Measurements from ENCODE around the gene TMCO1. TPM values are rescaled to one million over a fixed set of nuclear protein-coding genes. Genes with fewer than 3 reads are reported as not detected.
"Not testable (repeated sequence)": the region's sequence is repeated elsewhere in the genome, so short reads cannot be mapped to it uniquely, and the experiment has no call there.

TMCO1 gene
- total and polyA plus RNA-seq, 2 donors: 86.2 to 116 TPM

DNA sequence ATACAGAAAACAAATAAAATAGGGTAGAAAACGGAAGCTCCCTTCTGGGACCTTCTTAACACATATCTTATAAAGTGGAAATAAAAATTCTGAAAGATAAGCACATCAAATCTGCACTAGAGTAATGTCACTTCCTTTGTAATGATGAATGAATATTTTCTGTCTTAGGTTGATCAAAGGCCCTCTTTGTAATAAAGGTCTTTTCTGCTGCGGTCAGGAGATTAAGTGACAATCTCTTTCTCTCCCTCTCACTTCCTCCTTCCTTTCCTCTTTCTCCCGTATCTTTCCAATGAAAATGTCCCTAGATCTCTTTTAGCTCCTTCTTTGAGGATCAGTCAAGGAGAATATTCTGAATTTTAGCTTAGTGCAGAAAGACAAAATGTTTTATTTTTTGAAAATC lies 33.8 kb downstream of the TMCO1 start:
- no peak for DNase-seq (ENCODE audit: low read depth in 6 of 9, low spot score in 9 of 9)
- H3K27ac ChIP-seq (ENCODE audit: low read depth in 1 of 2, low read length in 1 of 2): no peak overlapping the region
- peaks cover 18 to 27% of the 10 kb centered on the region in 2 donors for H3K36me3 ChIP-seq (ENCODE audit: control insufficient read depth in 2 of 2, insufficient read depth in 2 of 2, low read length in 1 of 2)
- H3K4me3 ChIP-seq (ENCODE audit: low read length in 2 of 2): no peak overlapping the region
- no peaks in the 10 kb centered on the region for H3K27me3 ChIP-seq (ENCODE audit: control insufficient read depth in 2 of 2, insufficient read depth in 1 of 2, low read length in 1 of 2)
- WGBS: 98% methylated on average over 3 of the region's 3 CpGs
- H3K4me1 ChIP-seq (ENCODE audit: control insufficient read depth in 2 of 2, insufficient read depth in 2 of 2, low read length in 2 of 2): no peaks in the 10 kb centered on the region
- no peaks in the 10 kb centered on the region for H3K9me3 ChIP-seq (ENCODE audit: control insufficient read depth in 2 of 2, insufficient read depth in 1 of 2, low read length in 1 of 2)

DNA sequence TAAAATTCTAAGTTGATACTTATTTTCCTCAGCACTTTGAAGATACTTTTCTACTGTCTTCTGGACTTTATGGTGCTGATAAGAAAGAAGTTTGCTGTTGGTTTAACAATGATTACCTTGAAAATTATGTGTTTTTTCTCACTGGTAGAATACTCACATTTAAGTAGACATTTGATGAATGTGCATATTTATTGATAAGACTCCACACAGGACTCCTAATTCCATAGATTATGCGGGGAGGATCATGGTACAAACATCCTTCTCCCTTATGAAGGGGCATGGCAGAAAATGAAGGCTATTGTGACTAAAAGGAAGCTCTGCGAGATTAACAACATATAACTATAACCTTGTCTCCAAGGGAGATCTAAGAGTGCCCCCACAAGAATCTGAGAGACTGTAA lies 41.8 kb downstream of the TMCO1 start:
- Histone ChIP-seq H3K4me1 (ENCODE audit: control insufficient read depth in 2 of 2, insufficient read depth in 2 of 2, low read length in 2 of 2) (no peaks in the 10 kb centered on the region), H3K27ac (ENCODE audit: low read depth in 1 of 2, low read length in 1 of 2) (no peak overlapping the region), H3K9me3 (ENCODE audit: control insufficient read depth in 2 of 2, insufficient read depth in 1 of 2, low read length in 1 of 2) (no peaks in the 10 kb centered on the region), H3K4me3 (ENCODE audit: low read length in 2 of 2) (no peak overlapping the region), H3K27me3 (ENCODE audit: control insufficient read depth in 2 of 2, insufficient read depth in 1 of 2, low read length in 1 of 2) (no peaks in the 10 kb centered on the region), H3K36me3 (ENCODE audit: control insufficient read depth in 2 of 2, insufficient read depth in 2 of 2, low read length in 1 of 2) (peaks cover 8 to 20% of the 10 kb centered on the region in 2 donors)
- WGBS: 98% methylated on average over 2 of the region's 2 CpGs
- no peak for DNase-seq (ENCODE audit: low read depth in 6 of 9, low spot score in 9 of 9)

DNA sequence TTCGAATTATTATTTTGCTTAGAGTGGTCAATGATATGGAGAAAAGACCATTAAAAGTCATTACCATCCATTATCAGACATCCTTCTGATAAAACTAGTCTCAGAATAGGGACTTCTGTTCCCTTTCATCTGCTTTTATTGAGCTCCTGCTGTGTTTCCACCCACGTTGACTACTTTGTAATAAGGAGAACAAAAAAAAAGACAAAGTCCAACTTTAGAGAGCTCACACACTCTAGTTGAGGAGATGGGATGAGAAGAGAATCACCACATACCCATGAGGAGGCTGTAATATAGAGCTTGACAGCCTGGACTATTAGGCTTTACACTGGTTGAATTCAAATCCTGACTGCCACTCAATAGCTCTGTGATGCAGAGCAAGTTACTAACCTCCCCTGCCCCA lies 42.5 kb downstream of the TMCO1 start:
- DNase-seq (ENCODE audit: low read depth in 6 of 9, low spot score in 9 of 9): no peak
- Histone ChIP-seq H3K9me3 (ENCODE audit: control insufficient read depth in 2 of 2, insufficient read depth in 1 of 2, low read length in 1 of 2) (no peaks in the 10 kb centered on the region), H3K27ac (ENCODE audit: low read depth in 1 of 2, low read length in 1 of 2) (no peak overlapping the region), H3K27me3 (ENCODE audit: control insufficient read depth in 2 of 2, insufficient read depth in 1 of 2, low read length in 1 of 2) (no peaks in the 10 kb centered on the region), H3K36me3 (ENCODE audit: control insufficient read depth in 2 of 2, insufficient read depth in 2 of 2, low read length in 1 of 2) (peaks cover 8 to 17% of the 10 kb centered on the region in 2 donors), H3K4me1 (ENCODE audit: control insufficient read depth in 2 of 2, insufficient read depth in 2 of 2, low read length in 2 of 2) (no peaks in the 10 kb centered on the region), H3K4me3 (ENCODE audit: low read length in 2 of 2) (no peak overlapping the region)
- WGBS: 97% methylated on average over 2 of the region's 2 CpGs

DNA sequence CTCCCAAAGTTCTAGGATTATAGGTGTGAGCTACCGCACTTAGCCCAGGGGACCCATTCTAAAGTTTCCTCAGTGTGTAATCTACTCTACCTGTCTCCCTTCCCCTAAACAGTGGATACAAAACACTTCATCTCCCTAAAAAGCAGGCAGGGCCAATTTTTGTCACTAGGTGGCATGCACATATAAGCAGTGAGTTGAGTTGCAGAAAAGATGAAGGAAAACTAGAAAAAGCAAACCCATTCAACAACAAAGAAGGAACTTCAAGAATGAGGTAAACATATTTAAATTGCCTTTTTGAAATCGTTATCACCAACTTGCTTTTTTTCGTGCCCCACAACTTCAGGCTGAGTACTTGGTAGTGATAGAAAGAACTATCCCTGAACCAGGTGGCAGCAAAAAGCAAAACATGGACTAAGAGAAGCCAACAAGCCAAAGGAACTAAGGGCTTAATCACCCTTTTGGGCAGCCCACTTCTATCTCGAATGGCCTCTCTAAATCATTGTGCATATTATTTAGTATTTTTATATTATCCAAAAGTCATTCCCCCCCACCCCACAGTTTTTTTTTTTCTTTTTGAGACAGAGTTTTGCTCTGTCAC lies 50.7 kb downstream of the TMCO1 start:
- whole genome bisulfite sequencing: 35% methylated on average over 4 of the region's 4 CpGs

DNA sequence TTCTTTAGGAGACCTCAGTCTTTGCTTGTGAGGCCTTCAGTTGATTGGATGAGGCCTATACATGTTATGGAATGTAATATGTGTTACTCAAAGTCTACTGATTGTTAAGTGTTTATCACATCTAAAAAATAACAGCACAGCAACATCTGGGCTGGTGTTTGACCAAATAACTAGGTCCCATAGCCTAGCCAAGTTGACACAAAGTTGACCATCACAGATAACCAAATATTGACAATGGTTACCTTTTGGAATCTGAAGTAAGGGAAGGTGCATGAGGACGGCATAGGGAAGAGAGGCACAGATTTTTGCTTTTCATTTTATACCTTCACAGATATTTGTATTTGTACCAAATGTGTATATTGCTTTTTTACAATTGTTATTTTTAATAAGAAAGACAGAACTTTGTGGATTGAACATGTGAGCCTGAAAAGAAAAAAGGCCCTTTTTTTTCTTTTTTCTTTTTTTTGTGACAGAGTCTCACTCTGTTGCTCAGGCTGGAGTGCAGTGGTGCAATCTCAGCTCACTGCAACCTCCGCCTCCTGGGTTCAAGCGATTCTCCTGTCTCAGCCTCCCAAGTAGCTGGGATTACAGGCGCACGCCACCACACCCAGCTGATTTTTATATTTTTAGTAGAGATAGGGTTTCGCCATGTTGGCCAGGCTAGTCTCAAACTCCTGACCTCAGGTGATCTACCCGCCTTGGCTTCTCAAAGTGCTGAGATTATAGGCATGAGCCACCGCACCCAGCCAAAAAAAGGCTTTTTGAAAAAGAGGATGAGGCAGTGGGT lies 52.2 kb downstream of the TMCO1 start:
- H3K27ac ChIP-seq (ENCODE audit: low read depth in 1 of 2, low read length in 1 of 2); H3K4me3 ChIP-seq (ENCODE audit: low read length in 2 of 2); DNase-seq (ENCODE audit: low read depth in 6 of 9, low spot score in 9 of 9); H3K36me3 ChIP-seq (ENCODE audit: control insufficient read depth in 2 of 2, insufficient read depth in 2 of 2, low read length in 1 of 2); H3K27me3 ChIP-seq (ENCODE audit: control insufficient read depth in 2 of 2, insufficient read depth in 1 of 2, low read length in 1 of 2); H3K9me3 ChIP-seq (ENCODE audit: control insufficient read depth in 2 of 2, insufficient read depth in 1 of 2, low read length in 1 of 2); H3K4me1 ChIP-seq (ENCODE audit: control insufficient read depth in 2 of 2, insufficient read depth in 2 of 2, low read length in 2 of 2): not testable (repeated sequence)
- WGBS: 95% methylated on average over 8 of the region's 8 CpGs

More for the DNA sequence above, 50.7 kb downstream of the TMCO1 start:
- no peaks in the 10 kb centered on the region for H3K4me1 ChIP-seq (ENCODE audit: control insufficient read depth in 2 of 2, insufficient read depth in 2 of 2, low read length in 2 of 2)
- no peak overlapping the region for H3K27ac ChIP-seq (ENCODE audit: low read depth in 1 of 2, low read length in 1 of 2)
- no peaks in the 10 kb centered on the region for H3K36me3 ChIP-seq (ENCODE audit: control insufficient read depth in 2 of 2, insufficient read depth in 2 of 2, low read length in 1 of 2)
- no peaks in the 10 kb centered on the region for H3K27me3 ChIP-seq (ENCODE audit: control insufficient read depth in 2 of 2, insufficient read depth in 1 of 2, low read length in 1 of 2)
- H3K9me3 ChIP-seq (ENCODE audit: control insufficient read depth in 2 of 2, insufficient read depth in 1 of 2, low read length in 1 of 2): no peaks in the 10 kb centered on the region
- H3K4me3 ChIP-seq (ENCODE audit: low read length in 2 of 2): no peak overlapping the region
- peak; percentile 29 to 84 (median 61) for DNase-seq (ENCODE audit: low read depth in 6 of 9, low spot score in 9 of 9)

DNA sequence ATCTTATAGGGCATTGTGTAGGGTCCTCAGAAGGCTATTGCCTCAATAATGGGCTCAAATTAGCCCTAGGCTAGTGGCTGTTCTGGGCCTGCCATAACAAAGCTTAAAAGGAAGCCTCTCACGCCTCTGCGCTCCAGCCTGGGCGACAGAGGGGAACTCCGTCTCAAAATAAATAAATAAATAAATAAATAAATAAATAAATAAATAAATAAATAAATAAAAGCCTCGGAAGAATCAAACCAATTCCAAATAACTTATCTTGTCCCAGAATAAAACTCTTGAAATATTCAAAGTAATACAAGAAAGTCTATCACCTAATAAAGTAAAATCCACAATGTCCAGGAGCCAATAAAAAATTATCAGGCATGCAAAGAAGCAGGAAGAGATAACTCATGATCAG lies 55.9 kb downstream of the TMCO1 start:
- Histone ChIP-seq H3K9me3 (ENCODE audit: control insufficient read depth in 2 of 2, insufficient read depth in 1 of 2, low read length in 1 of 2) (no peaks in the 10 kb centered on the region), H3K36me3 (ENCODE audit: control insufficient read depth in 2 of 2, insufficient read depth in 2 of 2, low read length in 1 of 2) (no peaks in the 10 kb centered on the region)
- WGBS: 97% methylated on average over 5 of the region's 5 CpGs

DNA sequence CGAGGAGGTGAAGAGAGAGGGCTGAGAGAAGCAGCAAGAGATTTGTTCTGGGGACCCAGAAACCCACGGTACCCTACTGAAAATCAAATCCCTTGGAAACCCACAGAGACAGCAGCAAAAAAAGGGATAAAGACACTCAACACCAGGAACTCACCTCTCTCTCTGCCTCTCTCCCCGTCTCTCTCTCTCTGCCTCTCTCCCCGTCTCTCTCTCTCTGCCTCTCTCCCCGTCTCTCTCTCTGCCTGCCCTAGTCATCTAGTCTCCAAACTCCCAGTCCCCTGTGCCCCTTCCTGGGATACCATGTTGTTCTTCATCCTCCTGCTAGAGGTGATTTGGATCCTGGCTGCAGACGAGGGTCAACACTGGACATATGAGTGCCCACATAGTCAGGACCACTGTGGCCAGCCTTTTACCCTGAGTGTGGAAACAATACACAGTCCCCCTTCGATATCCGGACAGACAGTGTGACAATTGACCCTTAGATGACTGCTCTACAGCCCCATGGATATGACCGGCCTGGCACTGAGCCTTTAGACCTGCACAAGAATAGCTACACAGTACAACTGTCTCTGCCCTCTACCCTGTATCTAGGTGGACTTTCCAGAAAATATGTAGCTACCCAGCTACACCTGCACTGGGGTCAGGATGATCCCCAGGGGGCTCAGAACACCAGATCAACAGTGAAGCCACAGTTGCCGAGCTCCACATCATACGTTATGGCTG lies 60.5 kb downstream of the TMCO1 start:
- no peaks in the 10 kb centered on the region for H3K9me3 ChIP-seq (ENCODE audit: control insufficient read depth in 2 of 2, insufficient read depth in 1 of 2, low read length in 1 of 2)
- H3K36me3 ChIP-seq (ENCODE audit: control insufficient read depth in 2 of 2, insufficient read depth in 2 of 2, low read length in 1 of 2): no peaks in the 10 kb centered on the region
- H3K4me1 ChIP-seq (ENCODE audit: control insufficient read depth in 2 of 2, insufficient read depth in 2 of 2, low read length in 2 of 2): no peaks in the 10 kb centered on the region
- H3K27me3 ChIP-seq (ENCODE audit: control insufficient read depth in 2 of 2, insufficient read depth in 1 of 2, low read length in 1 of 2): no peaks in the 10 kb centered on the region
- no peak overlapping the region for H3K27ac ChIP-seq (ENCODE audit: low read depth in 1 of 2, low read length in 1 of 2)
- H3K4me3 ChIP-seq (ENCODE audit: low read length in 2 of 2): no peak overlapping the region
- DNase-seq (ENCODE audit: low read depth in 6 of 9, low spot score in 9 of 9): no peak
- 96% methylated on average over 11 of the region's 11 CpGs for WGBS

More for the DNA sequence above, 55.9 kb downstream of the TMCO1 start:
- Histone ChIP-seq H3K4me3 (ENCODE audit: low read length in 2 of 2) (no peak overlapping the region), H3K4me1 (ENCODE audit: control insufficient read depth in 2 of 2, insufficient read depth in 2 of 2, low read length in 2 of 2) (no peaks in the 10 kb centered on the region), H3K27ac (ENCODE audit: low read depth in 1 of 2, low read length in 1 of 2) (no peak overlapping the region), H3K27me3 (ENCODE audit: control insufficient read depth in 2 of 2, insufficient read depth in 1 of 2, low read length in 1 of 2) (no peaks in the 10 kb centered on the region)
- DNase-seq (ENCODE audit: low read depth in 6 of 9, low spot score in 9 of 9): no peak

DNA sequence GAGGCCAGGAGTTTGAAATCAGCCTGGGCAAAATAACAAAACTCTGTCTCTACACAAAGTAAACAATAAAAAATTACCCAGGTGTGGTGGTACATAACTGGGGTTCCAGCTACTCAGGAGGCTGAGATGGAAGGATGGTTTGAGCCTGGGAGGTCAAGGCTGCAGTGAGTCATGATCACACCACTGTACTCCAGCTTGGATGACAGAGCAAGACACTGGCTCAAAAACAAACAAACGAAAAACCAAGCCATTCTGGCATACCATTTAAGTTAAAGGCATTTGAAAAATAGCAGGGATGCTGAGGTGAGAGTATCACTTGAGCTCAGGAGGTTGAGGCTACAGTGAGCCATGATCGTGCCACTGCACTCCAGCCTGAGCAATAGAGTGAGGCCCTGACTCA lies 65.0 kb downstream of the TMCO1 start:
- Histone ChIP-seq H3K4me3 (ENCODE audit: low read length in 2 of 2) (no peak overlapping the region), H3K9me3 (ENCODE audit: control insufficient read depth in 2 of 2, insufficient read depth in 1 of 2, low read length in 1 of 2) (no peaks in the 10 kb centered on the region), H3K27ac (ENCODE audit: low read depth in 1 of 2, low read length in 1 of 2) (no peak overlapping the region), H3K36me3 (ENCODE audit: control insufficient read depth in 2 of 2, insufficient read depth in 2 of 2, low read length in 1 of 2) (no peaks in the 10 kb centered on the region), H3K27me3 (ENCODE audit: control insufficient read depth in 2 of 2, insufficient read depth in 1 of 2, low read length in 1 of 2) (no peaks in the 10 kb centered on the region), H3K4me1 (ENCODE audit: control insufficient read depth in 2 of 2, insufficient read depth in 2 of 2, low read length in 2 of 2) (peaks cover 2 to 3% of the 10 kb centered on the region in 2 donors)
- WGBS: 85% methylated on average over 2 of the region's 2 CpGs
- no peak for DNase-seq (ENCODE audit: low read depth in 6 of 9, low spot score in 9 of 9)

DNA sequence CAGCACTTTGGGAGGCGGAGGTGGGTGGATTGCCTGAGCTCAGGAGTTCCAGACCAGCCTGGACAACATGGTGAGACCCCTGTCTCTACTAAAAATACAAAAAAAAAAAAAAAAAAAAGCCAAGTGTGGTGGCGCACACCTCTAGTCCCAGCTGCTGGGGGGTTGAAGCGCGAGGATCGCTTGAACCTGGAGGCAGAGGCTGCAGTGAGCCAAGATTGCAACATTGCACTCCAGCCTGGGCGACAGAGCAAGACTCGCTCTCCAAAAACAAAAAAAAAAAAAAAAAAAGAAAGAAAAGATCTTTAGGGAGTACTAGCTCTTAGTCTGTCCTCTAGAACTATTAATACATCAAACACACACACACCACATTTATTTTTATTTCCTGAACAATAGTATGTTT lies 66.7 kb downstream of the TMCO1 start:
- WGBS: 89% methylated on average over 7 of the region's 7 CpGs
- H3K36me3 ChIP-seq (ENCODE audit: control insufficient read depth in 2 of 2, insufficient read depth in 2 of 2, low read length in 1 of 2); H3K27me3 ChIP-seq (ENCODE audit: control insufficient read depth in 2 of 2, insufficient read depth in 1 of 2, low read length in 1 of 2); H3K9me3 ChIP-seq (ENCODE audit: control insufficient read depth in 2 of 2, insufficient read depth in 1 of 2, low read length in 1 of 2); H3K27ac ChIP-seq (ENCODE audit: low read depth in 1 of 2, low read length in 1 of 2); DNase-seq (ENCODE audit: low read depth in 6 of 9, low spot score in 9 of 9); H3K4me1 ChIP-seq (ENCODE audit: control insufficient read depth in 2 of 2, insufficient read depth in 2 of 2, low read length in 2 of 2); H3K4me3 ChIP-seq (ENCODE audit: low read length in 2 of 2): not testable (repeated sequence)

Data from thymus (tissue), 11 donors.